Parathyroid adenoma (tissue), 2 donors: ENCODE measurements around the gene PDGFC.
A peak's percentile ranks its signal among the peaks of the same experiment; 100 is the strongest.

Source experiments
- H2AFZ ChIP-seq: fragments of 300-600 bp; sonication (generic); one replicate; pipeline ENCODE4 v1.7.0; 2017; ENCODE audit warnings: antibody characterized with exemption, mild to moderate bottlenecking
- H3K27ac ChIP-seq: fragments of 300-600 bp; sonication (generic); one replicate; pipeline ENCODE4 v1.7.0; 2017
- H3K27me3 ChIP-seq: fragments of 300-600 bp; sonication (generic); one replicate; pipeline ENCODE4 v1.7.0; 2017; ENCODE audit warnings: low read length; ENCODE audit not compliant: control insufficient read depth, insufficient read depth
- H3K36me3 ChIP-seq: fragments of 300-600 bp; sonication (generic); one replicate; pipeline ENCODE4 v1.7.0; 2017; ENCODE audit warnings: low read length; ENCODE audit not compliant: control insufficient read depth, insufficient read depth
- H3K4me1 ChIP-seq: fragments of 300-600 bp; sonication (generic); one replicate; pipeline ENCODE4 v1.7.0; 2017; ENCODE audit warnings: control low read depth
- H3K4me2 ChIP-seq: fragments of 300-600 bp; sonication (generic); one replicate; pipeline ENCODE4 v1.7.0; 2017; ENCODE audit warnings: low read length
- H3K4me3 ChIP-seq: fragments of 300-600 bp; sonication (generic); one replicate; pipeline ENCODE4 v1.7.0; 2017; ENCODE audit warnings: low read depth, low read length
- H3K79me2 ChIP-seq: fragments of 300-600 bp; sonication (generic); one replicate; pipeline ENCODE4 v1.7.0; 2017; ENCODE audit warnings: control low read depth
- H3K9ac ChIP-seq: fragments of 300-600 bp; sonication (generic); one replicate; pipeline ENCODE4 v1.7.0; 2017; ENCODE audit warnings: mild to moderate bottlenecking
- H3K9me3 ChIP-seq: fragments of 300-600 bp; sonication (generic); one replicate; pipeline ENCODE4 v1.7.0; 2017; ENCODE audit warnings: low read length; ENCODE audit not compliant: control insufficient read depth
- CTCF ChIP-seq: fragments of 300-600 bp; sonication (generic); IDR thresholded peaks from one replicate; pipeline ENCODE4 v1.7.0; 2017; ENCODE audit warnings: antibody characterized with exemption, mild to moderate bottlenecking
- donor health status: primary hyperparathyroidism.

Gene PDGFC

GRCh38 chr4:156945532-156945931, 26.1 kb downstream of the PDGFC start:
- no peak for TF ChIP-seq CTCF
- no peaks in the 10 kb centered on the region for H3K36me3 ChIP-seq
- H3K4me3 ChIP-seq = peak overlapping the region; percentile 23
- no peak overlapping the region for H3K9ac ChIP-seq
- no peak overlapping the region for H2AFZ ChIP-seq
- H3K79me2 ChIP-seq = peaks cover 8% of the 10 kb centered on the region
- peak overlapping the region; percentile 18 for H3K4me2 ChIP-seq
- no peaks in the 10 kb centered on the region for H3K9me3 ChIP-seq
- no peaks in the 10 kb centered on the region for H3K27me3 ChIP-seq
- H3K4me1 ChIP-seq = peaks cover 10% of the 10 kb centered on the region
- H3K27ac ChIP-seq = peak overlapping the region; percentile 44

DNA sequence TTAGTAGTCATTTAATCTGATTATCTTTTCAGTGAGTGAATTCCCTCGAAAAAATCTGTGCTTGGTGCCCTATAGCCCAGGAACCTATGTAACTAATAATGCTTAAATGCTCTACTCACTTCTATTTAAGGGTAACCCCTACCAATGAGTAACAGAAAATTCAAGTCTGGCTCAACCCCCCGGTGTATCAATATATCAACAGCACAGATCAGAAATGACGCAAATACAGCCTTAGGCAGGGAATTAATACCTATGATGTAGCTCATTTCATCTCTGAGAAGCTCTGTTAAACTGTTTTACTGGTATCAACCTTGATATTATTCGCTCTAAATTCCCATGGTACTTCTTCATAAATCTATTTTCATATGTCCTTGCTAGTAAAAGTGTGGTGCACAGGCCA, 28.6 kb downstream of the PDGFC start:
- Histone ChIP-seq H3K27me3 (no peaks in the 10 kb centered on the region), H2AFZ (no peak overlapping the region), H3K79me2 (peaks cover 3% of the 10 kb centered on the region), H3K4me3 (no peak overlapping the region), H3K9ac (no peak overlapping the region), H3K4me2 (peak overlapping the region; percentile 10), H3K9me3 (no peaks in the 10 kb centered on the region), H3K27ac (no peak overlapping the region), H3K4me1 (peaks cover 9% of the 10 kb centered on the region), H3K36me3 (no peaks in the 10 kb centered on the region)
- TF ChIP-seq CTCF = no peak

- peaks cover 6% of the 10 kb centered on the region for H3K79me2 ChIP-seq
- no peak overlapping the region for H2AFZ ChIP-seq
- no peak for TF ChIP-seq CTCF
- H3K4me2 ChIP-seq = no peak overlapping the region
- no peak overlapping the region for H3K4me3 ChIP-seq
- no peaks in the 10 kb centered on the region for H3K9me3 ChIP-seq
- H3K4me1 ChIP-seq = peaks cover 9% of the 10 kb centered on the region
- no peak overlapping the region for H3K9ac ChIP-seq
- H3K27ac ChIP-seq = no peak overlapping the region
- no peaks in the 10 kb centered on the region for H3K36me3 ChIP-seq
- H3K27me3 ChIP-seq = no peaks in the 10 kb centered on the region
Measured at GRCh38 chr4:156941940-156942548, 29.6 kb downstream of the PDGFC start.

DNA sequence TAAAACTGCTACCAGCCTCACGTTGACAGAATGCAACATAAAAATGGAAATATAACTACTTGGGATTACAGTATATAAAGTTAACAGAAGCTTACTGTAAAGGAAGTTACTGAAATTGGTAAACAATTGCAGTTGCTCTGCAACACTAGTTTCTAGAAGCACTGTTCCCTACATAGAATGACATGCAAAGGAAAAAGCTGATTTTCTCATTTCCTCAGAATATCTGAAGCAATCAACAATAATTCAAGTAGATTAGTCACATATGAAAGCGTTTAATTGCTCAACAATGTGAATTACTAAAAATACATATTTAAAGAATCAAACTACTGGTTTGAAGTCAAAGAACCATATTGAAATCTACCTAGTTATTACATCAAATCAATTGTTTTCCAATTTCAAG, 31.8 kb downstream of the PDGFC start:
- no peaks in the 10 kb centered on the region for H3K36me3 ChIP-seq
- peaks cover 5% of the 10 kb centered on the region for H3K4me1 ChIP-seq
- no peak overlapping the region for H2AFZ ChIP-seq
- no peak overlapping the region for H3K4me2 ChIP-seq
- no peaks in the 10 kb centered on the region for H3K27me3 ChIP-seq
- no peaks in the 10 kb centered on the region for H3K9me3 ChIP-seq
- H3K9ac ChIP-seq = no peak overlapping the region
- H3K4me3 ChIP-seq = no peak overlapping the region
- peaks cover 19% of the 10 kb centered on the region for H3K79me2 ChIP-seq
- TF ChIP-seq CTCF = no peak
- H3K27ac ChIP-seq = no peak overlapping the region

GRCh38 chr4:156939139-156939538, 32.5 kb downstream of the PDGFC start:
- no peak overlapping the region for H3K9ac ChIP-seq
- H3K4me2 ChIP-seq = no peak overlapping the region
- no peaks in the 10 kb centered on the region for H3K36me3 ChIP-seq
- H3K79me2 ChIP-seq = peaks cover 21% of the 10 kb centered on the region
- H2AFZ ChIP-seq = no peak overlapping the region
- H3K4me1 ChIP-seq = peaks cover 5% of the 10 kb centered on the region
- TF ChIP-seq CTCF = no peak
- no peaks in the 10 kb centered on the region for H3K9me3 ChIP-seq
- H3K27ac ChIP-seq = no peak overlapping the region
- no peaks in the 10 kb centered on the region for H3K27me3 ChIP-seq
- H3K4me3 ChIP-seq = no peak overlapping the region
